CD4-positive, alpha-beta T cell treated with Interferon alpha-2 for 1 hour (primary cell): ENCODE results near the gene MYO15A.
"Not testable (repeated sequence)": the region's sequence is repeated elsewhere in the genome, so short reads cannot be mapped to it uniquely, and the experiment has no call there.

Source experiments
- DNase-seq, 2 donors: peaks; one replicate each; pipeline ENCODE4 v3.0.0-alpha.2; 2020 to 2022

The MYO15A gene

DNA sequence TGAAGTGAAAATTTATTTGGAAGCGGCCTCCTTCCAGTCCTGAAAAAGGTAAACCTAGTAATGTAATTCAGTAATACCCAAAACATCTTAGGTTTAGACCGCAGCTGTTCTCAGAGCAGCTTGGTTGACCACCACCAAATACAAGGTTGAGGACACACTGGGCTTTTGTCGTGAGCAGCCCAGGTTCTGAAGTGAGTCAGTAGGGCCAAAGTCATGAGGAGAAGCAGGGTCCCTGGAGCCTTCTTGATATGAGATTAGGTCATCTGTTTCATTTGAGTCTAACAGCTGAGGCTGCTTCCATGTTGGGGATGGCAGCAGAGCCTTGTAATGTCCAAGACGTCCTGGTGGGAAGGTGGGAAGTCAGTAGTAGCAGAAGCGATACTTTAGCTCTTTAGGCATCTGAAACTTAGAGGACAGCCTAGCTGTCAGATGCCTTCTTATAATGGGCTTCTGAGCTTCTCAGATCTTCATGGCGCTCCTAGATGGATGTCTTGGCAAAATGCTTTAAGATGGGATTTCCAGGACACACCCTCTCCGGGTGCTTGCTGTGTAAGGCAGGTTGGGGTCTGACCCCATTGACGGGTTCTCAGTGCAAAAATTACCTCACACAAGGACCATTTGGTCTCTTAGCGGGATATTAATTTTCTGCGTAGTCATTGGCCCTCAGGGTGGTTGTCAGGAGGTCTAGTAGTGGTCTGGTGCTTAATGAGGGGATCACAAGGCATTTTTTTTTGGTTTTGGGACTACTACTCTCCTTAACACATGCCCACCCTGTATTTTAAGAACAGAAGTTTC lies 77.5 kb downstream of the MYO15A start:
- no peak for DNase-seq

DNA sequence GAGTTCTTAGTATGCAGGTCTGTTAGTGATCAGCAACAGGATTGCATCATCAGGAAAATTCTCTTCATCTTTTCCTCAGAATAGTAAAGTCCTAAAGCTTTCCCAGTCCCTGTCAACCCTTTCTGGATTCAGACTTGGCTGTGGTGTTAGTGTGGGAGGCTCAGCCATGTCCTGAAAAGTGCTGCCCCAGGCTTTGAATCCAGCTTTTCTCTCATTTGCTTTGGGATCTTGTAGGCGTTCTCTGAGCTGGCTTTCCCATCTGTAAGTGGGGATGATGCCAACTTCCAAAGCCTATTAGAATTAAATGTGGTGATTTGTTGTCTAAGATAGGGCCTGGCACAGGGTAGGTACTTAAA lies 78.0 kb downstream of the MYO15A start:
- no peak for DNase-seq

- no peak for DNase-seq
Observed at GRCh38 chr17:18187226-18187625, 78.7 kb downstream of the MYO15A start.

DNA sequence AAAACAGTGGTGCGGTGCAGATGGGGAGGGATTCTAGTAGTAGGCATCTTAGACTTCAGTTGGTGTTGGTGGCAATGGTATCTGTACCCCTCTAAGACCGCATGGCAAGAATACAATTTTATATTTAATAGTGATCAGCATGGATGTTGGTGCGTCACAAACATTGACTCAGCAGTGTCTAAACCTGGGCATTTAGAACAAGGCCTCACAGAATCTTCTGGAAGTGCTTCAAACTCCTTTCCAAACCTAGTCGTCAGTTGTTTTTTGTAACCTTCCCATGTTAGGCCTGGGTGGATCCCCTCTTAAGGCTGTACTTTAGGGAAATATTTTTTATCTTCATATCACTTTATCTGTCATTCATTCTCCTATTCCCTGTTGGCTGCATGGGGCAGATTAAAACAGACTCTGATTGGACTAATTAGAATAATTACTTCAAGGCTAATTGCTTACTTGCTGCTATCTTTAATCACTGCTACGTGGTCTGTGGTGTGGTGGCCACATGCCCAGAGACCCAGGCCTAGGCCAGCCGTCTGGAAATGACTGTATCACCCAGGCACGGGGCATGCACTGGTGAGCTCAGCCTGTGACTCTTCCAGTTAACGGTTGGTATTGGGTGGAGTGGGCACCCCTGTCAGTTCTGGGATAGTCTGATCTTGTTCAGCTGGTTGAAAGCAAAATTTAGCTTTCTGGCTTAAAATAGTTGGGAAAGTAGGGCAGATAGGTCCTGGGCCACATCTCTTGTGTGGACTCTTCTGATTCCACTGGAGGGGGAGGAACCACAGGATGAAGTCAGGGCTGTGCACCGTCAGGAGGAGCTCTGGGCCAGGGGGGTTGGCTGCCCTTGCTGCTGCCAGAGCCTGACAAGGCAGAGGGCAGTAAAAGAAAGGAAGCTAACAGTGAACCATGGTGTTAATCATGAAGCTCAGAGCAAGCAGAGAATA lies 79.5 kb downstream of the MYO15A start:
- DNase-seq, result no peak

- DNase-seq, result no peak
Observed at GRCh38 chr17:18190628-18191235, 82.2 kb downstream of the MYO15A start.

DNA sequence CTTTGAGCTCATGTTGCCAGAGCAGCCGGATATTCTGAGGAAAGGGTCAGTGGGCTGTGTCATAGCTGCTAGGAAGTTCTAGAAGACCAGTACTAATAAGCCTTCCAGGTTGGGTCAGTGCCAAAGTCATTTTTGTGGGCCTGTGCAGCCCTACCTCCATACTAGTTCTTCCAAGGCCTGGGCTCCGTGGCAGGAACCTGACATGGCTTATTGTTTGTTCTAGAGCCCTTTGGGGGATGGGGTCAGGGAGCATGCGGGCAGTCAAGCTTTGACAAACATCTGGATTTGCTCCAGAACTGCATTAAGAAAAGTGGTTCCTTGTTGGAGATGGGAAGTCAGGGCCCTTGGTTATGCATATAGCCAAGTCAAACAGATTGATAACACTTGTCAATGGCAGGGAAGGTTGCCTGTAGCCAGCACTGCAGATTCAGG lies 82.7 kb downstream of the MYO15A start:
- no peak for DNase-seq

GRCh38 chr17:18191967-18192366 lies 83.4 kb downstream of the MYO15A start:
- no peak for DNase-seq

DNA sequence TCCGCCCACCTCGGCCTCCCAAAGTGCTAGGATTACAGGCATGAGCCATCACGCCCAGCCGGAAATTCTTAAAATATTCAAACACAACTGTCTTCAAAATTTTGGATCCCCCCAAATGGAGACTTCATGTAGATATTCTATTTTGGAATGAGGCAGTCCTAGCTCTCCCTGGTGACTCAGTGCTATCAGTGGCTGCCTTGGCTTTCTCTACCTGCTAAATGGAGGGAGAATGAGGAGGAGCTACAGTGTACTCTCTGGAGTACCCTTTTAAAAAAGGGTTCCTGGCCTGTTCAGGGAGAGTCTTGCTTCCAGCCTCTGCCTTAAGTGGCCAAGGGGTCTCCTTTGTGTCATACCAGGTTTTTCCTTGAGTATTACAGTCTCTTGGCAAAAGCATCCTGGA lies 85.8 kb downstream of the MYO15A start:
- no peak for DNase-seq

DNA sequence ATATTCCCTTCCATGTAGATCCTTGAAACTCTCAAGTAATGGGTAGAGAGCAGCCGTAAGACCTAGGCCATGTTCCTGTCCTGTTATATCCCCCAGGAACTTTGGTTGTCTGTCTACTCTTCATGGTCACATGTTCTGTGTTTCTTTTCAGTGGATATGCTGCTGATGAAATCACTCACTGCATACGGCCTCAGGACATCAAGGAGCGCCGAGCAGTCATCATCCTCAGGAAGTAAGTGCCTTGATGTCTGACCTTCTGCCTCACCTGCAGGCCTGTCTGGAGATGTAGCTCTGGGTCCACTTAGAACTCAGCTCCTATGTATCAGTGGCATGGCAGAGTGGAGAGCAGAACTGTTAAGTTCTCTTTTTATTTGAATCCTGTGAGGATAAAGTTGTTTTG lies 86.2 kb downstream of the MYO15A start:
- DNase-seq, result no peak

DNA sequence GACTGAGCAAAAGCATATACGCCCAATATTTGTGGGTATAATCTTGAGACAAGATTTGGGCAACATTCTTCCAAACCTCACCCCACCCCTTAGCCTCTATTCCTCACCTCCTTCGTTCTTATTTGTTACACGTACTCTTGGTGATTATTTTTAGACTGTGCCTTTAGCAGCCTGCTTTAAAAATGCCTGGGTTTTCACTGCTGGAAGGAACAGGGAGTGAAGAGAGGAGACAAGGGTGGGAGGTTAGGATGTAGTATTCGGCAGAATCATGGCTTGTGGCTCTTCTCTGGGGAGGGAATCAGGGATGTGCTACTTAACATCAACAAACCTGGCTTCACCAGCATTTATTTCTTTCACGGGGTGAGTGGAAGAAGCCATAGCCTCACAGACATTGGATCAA lies 86.7 kb downstream of the MYO15A start:
- DNase-seq, result no peak

- no peak for DNase-seq
Observed at GRCh38 chr17:18197535-18198194, 89.1 kb downstream of the MYO15A start.

DNA sequence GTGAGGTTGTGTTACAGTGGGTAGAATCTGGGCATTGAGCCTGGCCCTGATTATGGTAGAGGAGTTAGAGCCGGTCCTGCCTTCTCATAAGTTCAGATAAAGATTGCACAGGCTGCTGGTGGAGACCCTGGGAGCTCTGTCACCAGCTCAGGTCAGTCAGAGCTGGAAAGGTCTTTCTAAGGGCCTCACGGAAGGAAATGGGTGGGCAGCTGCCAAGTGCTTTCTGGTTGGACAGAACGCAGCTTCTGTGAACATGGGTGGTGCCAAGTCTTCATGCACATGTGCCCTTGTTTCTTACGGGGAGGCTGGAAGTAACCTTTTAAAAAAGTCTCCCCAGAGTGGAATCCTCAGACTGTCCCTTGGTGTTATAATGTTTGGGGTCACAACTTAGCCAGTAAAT lies 90.0 kb downstream of the MYO15A start:
- no peak for DNase-seq

DNA sequence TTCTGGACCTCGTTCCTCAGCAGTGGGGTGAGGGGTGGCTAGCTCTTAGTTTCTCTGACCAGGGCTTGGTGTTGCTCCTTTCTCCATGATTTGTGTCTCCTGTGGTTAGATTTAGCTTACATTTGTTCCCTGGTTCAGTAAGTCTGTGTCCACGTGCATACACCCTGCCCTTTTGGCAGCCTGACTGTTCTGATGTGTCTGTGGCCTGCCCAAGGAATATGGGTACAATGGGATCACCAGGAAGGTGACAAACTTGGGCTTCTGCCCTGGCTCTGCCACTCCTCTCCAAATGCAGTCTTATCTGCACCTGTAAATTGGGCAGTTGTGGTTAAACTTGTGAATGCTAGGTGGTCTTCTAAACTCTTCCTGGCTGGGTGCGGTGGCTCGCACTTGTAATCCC lies 92.6 kb downstream of the MYO15A start:
- DNase-seq, result no peak

GRCh38 chr17:18203308-18203707 lies 94.8 kb downstream of the MYO15A start:
- DNase-seq, result no peak

DNA sequence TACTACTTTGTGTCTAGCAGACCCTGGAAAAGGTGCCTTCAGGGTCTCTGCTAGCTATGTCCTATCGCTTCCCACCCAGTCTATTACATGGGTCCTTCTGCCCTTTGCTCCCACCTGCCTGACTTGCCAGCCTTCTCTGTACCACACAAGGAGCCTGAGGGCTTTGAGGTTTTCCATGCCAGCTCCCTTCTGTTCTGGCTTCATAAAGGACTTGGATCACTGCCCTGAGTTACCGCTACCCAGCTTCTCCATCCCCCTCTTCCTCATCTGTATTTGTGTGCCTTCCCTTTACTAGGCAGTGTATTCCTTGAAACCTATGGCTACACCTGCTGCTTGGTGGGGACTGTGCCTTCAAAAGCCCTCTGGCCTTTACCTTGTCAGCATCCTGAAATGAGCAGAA lies 97.3 kb downstream of the MYO15A start:
- no peak for DNase-seq

DNA sequence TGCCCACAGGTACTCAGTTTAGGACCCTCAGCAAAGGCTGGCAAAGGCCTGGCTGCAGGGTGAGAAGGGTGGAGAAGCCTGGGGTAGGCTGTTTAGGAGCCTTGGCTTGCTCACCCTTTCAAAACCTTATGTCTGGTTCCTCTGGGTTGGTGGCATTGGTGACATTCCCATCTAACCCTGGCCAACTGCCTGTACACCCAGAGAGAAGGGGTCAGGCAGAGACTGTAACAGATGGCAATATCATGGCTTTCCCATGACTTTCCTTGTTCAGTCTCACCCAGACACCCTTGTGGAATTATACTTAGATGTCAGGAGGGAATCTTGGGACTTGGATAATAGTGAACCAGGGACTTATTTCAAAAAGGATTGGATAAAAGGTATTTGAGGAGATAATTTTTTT lies 98.4 kb downstream of the MYO15A start:
- DNase-seq, result no peak

GRCh38 chr17:18208092-18208491 lies 99.5 kb downstream of the MYO15A start:
- DNase-seq, result no peak

DNA sequence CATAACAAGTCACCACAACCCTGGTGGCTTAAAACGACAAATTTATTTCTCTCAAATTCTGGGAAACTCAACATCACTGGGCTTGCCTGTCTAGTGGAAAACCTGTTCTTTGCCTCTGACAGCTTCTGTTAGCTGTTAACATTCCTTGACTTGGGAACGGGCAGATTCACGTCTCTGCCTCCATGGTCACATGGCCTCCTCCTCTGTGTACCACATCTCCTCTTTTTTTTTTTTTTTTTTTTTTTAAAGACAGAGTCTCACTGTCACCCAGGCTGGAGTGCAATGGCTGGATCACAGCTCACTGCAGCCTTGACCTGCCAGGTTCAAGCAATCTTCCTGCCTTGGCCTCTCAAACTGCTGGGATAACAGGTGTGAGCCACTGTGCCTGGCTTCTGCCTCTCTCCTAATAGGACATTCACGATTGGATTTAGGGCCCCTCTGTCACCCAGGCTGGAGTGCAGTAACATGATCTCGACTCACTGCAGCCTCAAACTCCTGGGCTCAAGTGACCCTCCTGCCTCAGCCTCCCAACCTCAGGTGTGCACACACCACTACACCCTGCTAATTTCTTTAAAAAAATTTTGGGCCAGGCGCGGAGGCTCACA lies 105.2 kb downstream of the MYO15A start:
- DNase-seq, result no peak

DNA sequence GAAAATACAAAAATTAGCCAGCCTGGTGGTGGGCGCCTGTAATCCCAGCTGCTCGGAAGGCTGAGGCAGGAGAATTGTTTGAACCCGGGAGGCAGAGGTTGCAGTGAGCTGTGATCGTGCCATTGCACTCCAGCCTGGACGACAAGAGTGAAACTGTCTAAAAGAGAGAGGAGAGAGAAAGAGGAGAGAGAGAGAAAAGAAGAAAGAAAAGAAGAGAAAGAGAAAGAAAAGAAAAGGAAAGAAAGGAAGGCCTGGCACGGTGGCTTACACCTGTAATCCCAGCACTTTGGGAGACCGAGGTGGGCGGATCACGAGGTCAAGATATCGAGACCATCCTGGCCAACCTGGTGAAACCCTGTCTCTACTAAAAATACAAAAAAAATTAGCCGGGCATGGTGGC lies 108.3 kb downstream of the MYO15A start:
- DNase-seq, result not testable (repeated sequence)

- DNase-seq, result peak; percentile 69 to 79
Observed at GRCh38 chr17:18217412-18218015, 109.0 kb downstream of the MYO15A start.

- no peak for DNase-seq
Observed at GRCh38 chr17:18218756-18219415, 110.3 kb downstream of the MYO15A start.

GRCh38 chr17:18224053-18224386 lies 115.5 kb downstream of the MYO15A start:
- no peak for DNase-seq
